CD4-positive, CD25-positive, alpha-beta regulatory T cell (primary cell): ENCODE data around the gene MCU. TPM values are rescaled to one million over a fixed set of nuclear protein-coding genes. Genes with fewer than 3 reads are reported as not detected.
"Not testable (repeated sequence)": the region's sequence is repeated elsewhere in the genome, so short reads cannot be mapped to it uniquely, and the experiment has no call there.

Source experiments
- ATAC-seq, 2 donors: fragments of 150-1000 bp; cut with Tn5 transposase; one replicate each; pipeline ENCODE4 v1.10.0; 2021; ENCODE audit warnings: low read depth in 2 of 2, moderate number of reproducible peaks in 2 of 2, moderate library complexity in 1 of 2
- DNase-seq, 3 donors: peaks; one replicate each; pipeline versions ENCODE4 v3.0.0 to v3.0.0-alpha.2; 2012 to 2022; ENCODE audit warnings: mixed read lengths in 1 of 3
- H3K27ac ChIP-seq: one replicate; pipeline ENCODE4 v1.7.0; 2013; ENCODE audit warnings: mild to moderate bottlenecking, low read length; ENCODE audit not compliant: insufficient read depth, poor library complexity, severe bottlenecking
- H3K27me3 ChIP-seq: one replicate; pipeline ENCODE4 v1.7.0; 2013; ENCODE audit warnings: low read length; ENCODE audit not compliant: control insufficient read depth, insufficient read depth
- H3K36me3 ChIP-seq: one replicate; pipeline ENCODE4 v1.7.0; 2013; ENCODE audit warnings: mild to moderate bottlenecking, low read length, moderate library complexity; ENCODE audit not compliant: control insufficient read depth, insufficient read depth
- H3K4me1 ChIP-seq: 2 replicates; pipeline ENCODE4 v1.7.0; 2013; ENCODE audit warnings: mild to moderate bottlenecking, low read length; ENCODE audit not compliant: insufficient read depth, control insufficient read depth, poor library complexity, severe bottlenecking
- H3K4me3 ChIP-seq: one replicate; pipeline ENCODE4 v1.7.0; 2013; ENCODE audit warnings: low read depth, mild to moderate bottlenecking, low read length, moderate library complexity
- H3K9me3 ChIP-seq, 2 experiments: 1 replicate in 1 of 2; 2 replicates in 1 of 2; pipeline ENCODE4 v1.7.0; 2013; ENCODE audit warnings: low read length in 2 of 2, mild to moderate bottlenecking in 1 of 2, moderate library complexity in 1 of 2; ENCODE audit not compliant: control insufficient read depth in 2 of 2
- H3K27ac Mint-ChIP-seq, 3 donors: one replicate each; pipeline ENCODE4 v1.8.0; 2020 to 2022; ENCODE audit warnings: mild to moderate bottlenecking in 3 of 3, mixed read lengths in 3 of 3, moderate library complexity in 2 of 3
- H3K27me3 Mint-ChIP-seq: one replicate; pipeline ENCODE4 v1.8.0; 2022; ENCODE audit warnings: mild to moderate bottlenecking, mixed read lengths
- H3K36me3 Mint-ChIP-seq: one replicate; pipeline ENCODE4 v1.8.0; 2020; ENCODE audit warnings: mixed read lengths
- H3K4me1 Mint-ChIP-seq, 4 donors: one replicate each; pipeline ENCODE4 v1.8.0; 2020 to 2022; ENCODE audit warnings: mixed read lengths in 4 of 4, mild to moderate bottlenecking in 1 of 4
- H3K4me3 Mint-ChIP-seq, 4 donors: one replicate each; pipeline ENCODE4 v1.8.0; 2020 to 2022; ENCODE audit warnings: mild to moderate bottlenecking in 4 of 4, mixed read lengths in 4 of 4, moderate library complexity in 3 of 4
- H3K9me3 Mint-ChIP-seq, 7 donors: one replicate each; pipeline ENCODE4 v1.8.0; 2020 to 2022; ENCODE audit warnings: mixed read lengths in 7 of 7, mild to moderate bottlenecking in 3 of 7, moderate library complexity in 2 of 7
- polyA plus RNA-seq, 4 donors: library from polyadenylated mRNA; unstranded; fragments of 300-500 nt; fragmentation: Illumina TruSeq; gene quantifications; one replicate each; pipeline ENCODE4 v1.2.3, GENCODE V29; 2021
- total RNA-seq: library from RNA; stranded (reverse); gene quantifications from one replicate; pipeline ENCODE4 v1.2.3, GENCODE V29; 2022

MCU gene
- total and polyA plus RNA-seq, 5 donors from 2014 or later: 9.0 to 15.6 (median 11.9) TPM

GRCh38 chr10:72911758-72912157 is 219.8 kb downstream of the MCU start:
- Mint-ChIP-seq H3K27me3 (peaks cover 29% of the 10 kb centered on the region), H3K9me3 (peaks cover 0 to 2% (median 0%) of the 10 kb centered on the region in 7 donors), H3K27ac (no peak overlapping the region), H3K36me3 (no peaks in the 10 kb centered on the region), H3K4me3 (no peak overlapping the region), H3K4me1 (no peaks in the 10 kb centered on the region)
- Histone ChIP-seq H3K36me3 (no peaks in the 10 kb centered on the region), H3K9me3 (no peaks in the 10 kb centered on the region), H3K27ac (no peak overlapping the region), H3K4me3 (no peak overlapping the region), H3K27me3 (peaks cover 3% of the 10 kb centered on the region), H3K4me1 (no peaks in the 10 kb centered on the region)
- no peak for ATAC-seq
- no peak for DNase-seq

GRCh38 chr10:72912736-72913135 is 220.8 kb downstream of the MCU start:
- Histone ChIP-seq H3K27me3 (peaks cover 3% of the 10 kb centered on the region), H3K27ac (no peak overlapping the region), H3K4me3 (no peak overlapping the region), H3K4me1 (no peaks in the 10 kb centered on the region), H3K9me3 (no peaks in the 10 kb centered on the region), H3K36me3 (no peaks in the 10 kb centered on the region)
- no peaks in the 10 kb centered on the region for H3K4me1 Mint-ChIP-seq
- DNase-seq (no peak), ATAC-seq (no peak)
- H3K27me3 Mint-ChIP-seq: peaks cover 22% of the 10 kb centered on the region
- no peak overlapping the region for H3K4me3 Mint-ChIP-seq
- H3K27ac Mint-ChIP-seq: no peak overlapping the region
- peaks cover 0 to 3% (median 0%) of the 10 kb centered on the region in 7 donors for H3K9me3 Mint-ChIP-seq
- no peaks in the 10 kb centered on the region for H3K36me3 Mint-ChIP-seq

GRCh38 chr10:72913287-72913686 is 221.3 kb downstream of the MCU start:
- no peak overlapping the region for H3K27ac Mint-ChIP-seq
- no peaks in the 10 kb centered on the region for H3K9me3 ChIP-seq
- DNase-seq (no peak), ATAC-seq (no peak)
- H3K9me3 Mint-ChIP-seq: peaks cover 0 to 5% (median 0%) of the 10 kb centered on the region in 7 donors
- H3K4me3 Mint-ChIP-seq: no peak overlapping the region
- no peaks in the 10 kb centered on the region for H3K4me1 ChIP-seq
- H3K36me3 Mint-ChIP-seq: no peaks in the 10 kb centered on the region
- peaks cover 22% of the 10 kb centered on the region for H3K27me3 Mint-ChIP-seq
- peaks cover 3% of the 10 kb centered on the region for H3K27me3 ChIP-seq
- no peak overlapping the region for H3K4me3 ChIP-seq
- no peaks in the 10 kb centered on the region for H3K4me1 Mint-ChIP-seq
- H3K27ac ChIP-seq: no peak overlapping the region
- no peaks in the 10 kb centered on the region for H3K36me3 ChIP-seq

- H3K27ac Mint-ChIP-seq, H3K27me3 ChIP-seq, H3K4me1 ChIP-seq, H3K27ac ChIP-seq, H3K4me3 ChIP-seq, ATAC-seq, DNase-seq, H3K4me1 Mint-ChIP-seq, H3K36me3 ChIP-seq, H3K4me3 Mint-ChIP-seq, H3K9me3 ChIP-seq: not testable (repeated sequence)
- Mint-ChIP-seq H3K9me3 (peaks cover 0 to 17% (median 5%) of the 10 kb centered on the region in 7 donors), H3K36me3 (peaks cover 11% of the 10 kb centered on the region), H3K27me3 (peaks cover 43% of the 10 kb centered on the region)
These were observed 225.3 kb downstream of the MCU start for GRCh38 chr10:72917201-72917600.

GRCh38 chr10:72917803-72918332 is 225.9 kb downstream of the MCU start:
- not testable (repeated sequence) for DNase-seq, H3K4me3 Mint-ChIP-seq, H3K27me3 ChIP-seq, H3K4me3 ChIP-seq, ATAC-seq, H3K36me3 ChIP-seq, H3K4me1 ChIP-seq, H3K27ac Mint-ChIP-seq, H3K27ac ChIP-seq, H3K4me1 Mint-ChIP-seq, H3K9me3 ChIP-seq
- Mint-ChIP-seq H3K36me3 (peaks cover 14% of the 10 kb centered on the region), H3K27me3 (peaks cover 42% of the 10 kb centered on the region), H3K9me3 (peaks cover 0 to 20% (median 7%) of the 10 kb centered on the region in 7 donors)

GRCh38 chr10:72918352-72918751 is 226.4 kb downstream of the MCU start:
- Mint-ChIP-seq H3K9me3 (peaks cover 0 to 20% (median 7%) of the 10 kb centered on the region in 7 donors), H3K27ac (no peak overlapping the region), H3K4me3 (no peak overlapping the region), H3K4me1 (no peaks in the 10 kb centered on the region), H3K27me3 (peaks cover 39% of the 10 kb centered on the region), H3K36me3 (peaks cover 14% of the 10 kb centered on the region)
- DNase-seq (no peak), ATAC-seq (no peak)
- no peak overlapping the region for H3K27ac ChIP-seq
- H3K36me3 ChIP-seq: no peaks in the 10 kb centered on the region
- peaks cover 4% of the 10 kb centered on the region for H3K27me3 ChIP-seq
- H3K4me1 ChIP-seq: no peaks in the 10 kb centered on the region
- H3K9me3 ChIP-seq: peaks cover 0 to 4% of the 10 kb centered on the region in 2 experiments
- H3K4me3 ChIP-seq: no peak overlapping the region

- Mint-ChIP-seq H3K27me3 (peaks cover 40% of the 10 kb centered on the region), H3K36me3 (peaks cover 14% of the 10 kb centered on the region), H3K9me3 (peaks cover 0 to 20% (median 8%) of the 10 kb centered on the region in 7 donors)
- DNase-seq, H3K4me3 Mint-ChIP-seq, H3K4me1 Mint-ChIP-seq, H3K9me3 ChIP-seq, H3K4me3 ChIP-seq, H3K36me3 ChIP-seq, H3K27me3 ChIP-seq, H3K27ac Mint-ChIP-seq, ATAC-seq, H3K27ac ChIP-seq, H3K4me1 ChIP-seq: not testable (repeated sequence)
These were observed 229.3 kb downstream of the MCU start for GRCh38 chr10:72921147-72921683.

GRCh38 chr10:72924351-72924750 is 232.4 kb downstream of the MCU start:
- ATAC-seq (no peak), DNase-seq (no peak)
- Histone ChIP-seq H3K27me3 (peaks cover 4% of the 10 kb centered on the region), H3K36me3 (no peaks in the 10 kb centered on the region), H3K4me3 (no peak overlapping the region), H3K4me1 (no peaks in the 10 kb centered on the region), H3K9me3 (peaks cover 0 to 4% of the 10 kb centered on the region in 2 experiments), H3K27ac (no peak overlapping the region)
- peaks cover 42% of the 10 kb centered on the region for H3K27me3 Mint-ChIP-seq
- H3K27ac Mint-ChIP-seq: no peak overlapping the region
- no peak overlapping the region for H3K4me3 Mint-ChIP-seq
- H3K4me1 Mint-ChIP-seq: no peaks in the 10 kb centered on the region
- peaks cover 0 to 20% (median 7%) of the 10 kb centered on the region in 7 donors for H3K9me3 Mint-ChIP-seq
- peaks cover 14% of the 10 kb centered on the region for H3K36me3 Mint-ChIP-seq
